T47D (cell line): ENCODE data around the gene SMKR1.

ENCODE experiments used
- DNase-seq, 2 experiments: peaks; one replicate each; pipeline versions ENCODE4 v3.0.0 to v3.0.0-alpha.2; 2011 to 2012; ENCODE audit warnings: low read depth in 1 of 2, low spot score in 1 of 2
- JUND ChIP-seq: IDR thresholded peaks from 2 replicates; pipeline ENCODE4 v1.6.1; 2012; ENCODE audit warnings: low read depth
- in situ Hi-C: cut with HindIII; loops from 2 replicates; pipeline ENCODE4 v1.10.0; 2016; ENCODE audit warnings: low sequenced_read_pairs, low pct_unique_long_range_greater_than_20kb

SMKR1 gene

DNA sequence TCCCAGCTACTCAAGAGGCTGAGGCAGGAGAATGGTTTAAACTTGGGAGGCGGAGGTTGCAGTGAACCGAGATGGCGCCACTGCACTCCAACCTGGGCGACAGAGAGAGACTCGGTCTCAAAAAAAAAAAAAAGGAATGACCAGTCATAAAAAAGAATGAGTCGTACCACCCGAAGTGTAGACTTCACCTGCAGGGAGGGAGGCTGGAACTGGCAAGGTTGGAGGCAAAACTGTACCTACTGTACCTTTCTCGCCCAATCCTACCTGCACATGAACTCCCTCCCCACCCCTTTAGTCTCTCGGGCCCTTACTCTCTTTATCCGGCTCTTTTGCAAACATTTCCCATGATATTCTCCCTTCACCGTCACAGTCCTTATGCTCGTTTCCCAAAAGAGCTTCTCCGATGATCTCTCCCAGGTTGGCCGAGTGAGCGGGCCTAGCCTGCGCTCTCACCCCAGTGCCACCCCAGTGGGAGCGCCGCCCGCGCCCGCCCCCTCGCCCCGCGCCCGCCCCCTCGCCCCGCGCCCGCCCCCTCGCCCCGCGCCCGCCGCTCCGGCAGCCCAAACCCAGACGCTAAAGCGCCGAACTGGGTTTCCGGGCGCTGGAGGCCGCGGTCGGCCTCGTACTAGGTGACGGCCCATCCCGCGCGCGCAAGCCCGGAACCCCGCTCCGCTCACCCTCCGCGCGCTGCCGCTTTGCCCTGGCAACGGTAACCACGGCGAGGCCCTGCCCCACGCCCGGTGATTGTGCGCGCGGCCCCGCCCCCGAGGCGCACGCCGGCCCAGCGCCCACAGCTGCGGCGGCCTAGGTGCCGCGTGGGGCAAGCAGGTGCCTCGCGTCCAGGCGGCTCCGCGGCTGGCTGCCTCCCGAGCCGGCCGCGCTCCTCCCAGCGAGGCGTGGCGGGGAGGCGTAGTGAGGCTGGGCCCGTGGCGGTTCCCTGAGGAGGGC is at the start of gene SMKR1:
SMKR1 (plus strand) TSS at position 772 of the 948 bp plus-strand sequence. CDS start 294 bp downstream, outside the sequence.
- in situ Hi-C loops: no loop called here
- TF ChIP-seq JUND: no peak
- DNase-seq: peak; percentile 85 to 92

DNA sequence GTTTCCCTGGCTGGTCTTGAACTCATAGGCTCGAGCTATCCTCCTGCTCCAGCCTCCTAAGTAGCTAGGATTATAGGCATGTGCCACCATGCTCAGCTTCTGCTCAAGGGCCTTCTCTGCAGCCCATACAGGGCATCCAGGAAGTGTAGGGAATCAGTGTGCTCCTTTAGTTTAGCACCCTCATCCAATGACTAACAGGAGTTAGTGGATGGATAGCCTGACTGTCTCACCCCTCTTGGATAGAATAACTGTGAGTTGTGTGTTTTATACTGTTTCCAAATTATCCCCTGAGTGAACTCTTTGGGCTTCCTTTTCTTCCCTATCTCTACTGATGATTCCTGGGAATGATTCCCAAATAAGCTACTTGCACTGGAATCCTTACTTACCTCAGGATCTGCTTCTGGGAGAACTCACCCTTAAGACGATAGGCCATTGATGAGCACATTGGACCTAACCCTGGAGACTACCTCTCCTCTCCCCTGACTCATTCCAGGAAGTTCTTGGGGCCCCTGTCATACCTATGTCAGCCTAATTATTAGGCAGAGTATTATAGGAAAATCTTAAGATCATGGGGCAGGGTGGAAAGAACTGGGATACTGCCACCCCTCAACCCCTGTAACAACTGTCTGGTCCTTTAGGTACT is 49.6 kb upstream of the SMKR1 start:
- in situ Hi-C loops: no loop called here
- no peak for TF ChIP-seq JUND

DNA sequence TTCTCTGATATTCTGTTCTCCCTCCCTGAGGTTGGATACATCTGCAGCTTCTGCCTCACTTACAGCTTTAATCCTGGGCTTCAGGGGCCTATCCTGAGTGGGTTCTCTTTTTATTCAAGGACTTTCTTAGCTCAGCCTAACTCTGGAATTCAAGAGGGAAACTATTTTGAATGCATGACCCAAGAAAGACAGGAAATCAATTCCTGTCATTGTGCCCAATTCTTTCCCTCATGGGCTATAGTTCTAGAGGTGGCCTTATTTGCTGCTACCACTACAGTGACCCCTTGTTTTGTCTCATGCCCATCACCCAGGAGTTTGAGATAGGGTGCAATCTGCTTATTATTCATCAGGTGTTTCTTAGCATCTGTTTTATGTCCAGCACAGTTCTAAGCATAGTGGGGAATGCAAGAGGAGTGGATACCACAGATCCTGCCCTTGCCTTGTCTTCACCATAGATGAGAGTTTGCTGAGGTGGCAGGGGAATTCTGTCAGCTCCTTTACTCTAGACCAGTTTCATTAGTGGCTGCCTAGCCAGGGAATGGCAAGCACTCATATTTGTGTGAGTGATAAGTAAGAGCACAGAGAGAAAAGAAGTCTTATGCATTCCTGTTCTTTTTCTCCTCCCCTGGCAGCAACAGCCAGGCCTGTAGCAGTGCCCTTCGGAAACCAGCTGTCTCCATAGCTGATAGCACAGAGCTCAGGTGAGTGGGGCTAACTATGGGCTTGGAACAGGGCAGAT is 48.7 kb upstream of the SMKR1 start:
- no peak for DNase-seq
- in situ Hi-C loops: no loop called here
- no peak for TF ChIP-seq JUND

More for the DNA sequence above, 49.6 kb upstream of the SMKR1 start:
- DNase-seq: no peak

DNA sequence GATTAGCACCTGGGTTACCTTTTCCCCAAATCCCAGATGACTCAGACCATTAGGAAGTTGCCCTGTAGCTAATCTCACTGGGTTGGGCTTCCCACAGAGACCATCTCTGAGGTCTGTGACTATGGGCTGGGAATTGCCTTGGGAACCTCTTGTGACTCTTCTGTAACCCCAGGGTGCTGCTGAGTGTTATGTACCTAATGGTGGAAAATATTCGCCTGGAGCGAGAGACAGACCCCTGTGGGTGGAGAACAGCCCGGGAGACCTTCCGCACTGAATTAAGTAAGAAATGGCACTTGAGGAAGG is 48.1 kb upstream of the SMKR1 start:
- no peak for TF ChIP-seq JUND
- in situ Hi-C loops: no loop called here
- no peak for DNase-seq

DNA sequence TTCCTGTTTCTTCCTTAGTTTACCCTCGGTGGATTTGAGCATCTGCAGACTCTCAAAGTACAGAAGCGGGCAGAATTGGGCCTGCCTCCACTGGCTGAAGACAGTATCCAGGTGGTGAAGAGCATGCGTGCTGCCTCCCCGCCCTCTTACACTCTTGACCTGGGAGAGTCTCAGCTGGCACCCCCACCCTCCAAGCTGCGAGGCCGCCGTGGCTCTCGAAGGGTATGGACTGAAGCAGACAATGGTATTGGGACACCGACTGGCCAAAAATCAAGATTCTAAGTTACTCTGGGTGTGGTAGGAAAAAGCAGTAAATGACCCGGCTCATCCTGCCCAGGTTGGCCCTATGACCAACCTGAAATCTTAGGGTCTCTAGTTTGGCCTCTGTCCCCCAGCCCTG is 45.9 kb upstream of the SMKR1 start:
- DNase-seq: no peak
- no peak for TF ChIP-seq JUND
- in situ Hi-C loops: no loop called here

DNA sequence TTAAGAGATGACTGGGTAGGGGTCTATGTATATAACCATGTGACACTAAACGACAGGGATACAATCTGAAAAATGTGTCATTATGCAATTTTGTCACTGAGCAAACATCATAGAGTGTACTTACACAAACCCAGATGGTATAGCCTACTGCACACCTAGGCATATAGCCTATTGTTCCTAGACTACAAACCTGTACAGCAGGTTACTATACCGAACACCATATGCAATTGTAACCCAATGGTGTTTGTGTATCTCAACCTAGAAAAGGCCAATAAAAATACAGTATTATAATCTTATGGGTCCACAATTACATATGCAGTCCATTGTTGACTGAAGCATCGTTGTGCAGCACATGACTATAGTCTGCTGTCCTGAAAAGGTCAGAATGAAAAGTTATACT is 45.2 kb upstream of the SMKR1 start:
- DNase-seq: peak in 1 of 2 experiments; percentile 35
- no peak for TF ChIP-seq JUND
- in situ Hi-C loops: no loop called here

DNA sequence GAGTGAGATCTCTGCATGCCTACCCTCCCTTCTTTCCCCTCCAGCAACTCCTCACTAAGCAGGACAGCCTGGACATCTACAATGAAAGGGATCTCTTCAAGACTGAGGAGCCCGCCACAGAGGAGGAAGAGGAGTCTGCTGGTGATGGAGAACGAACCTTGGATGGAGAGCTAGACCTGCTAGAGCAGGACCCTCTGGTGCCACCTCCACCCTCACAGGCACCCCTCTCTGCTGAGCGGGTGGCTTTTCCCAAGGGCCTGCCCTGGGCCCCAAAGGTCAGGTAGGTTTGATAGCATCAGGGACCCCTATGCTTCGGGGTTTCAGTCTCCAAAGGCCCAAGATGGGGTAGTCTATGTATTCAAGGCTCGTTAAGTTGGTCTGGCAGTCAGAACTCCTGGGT is 44.2 kb upstream of the SMKR1 start:
- no peak for TF ChIP-seq JUND
- DNase-seq: no peak
- in situ Hi-C loops: no loop called here

DNA sequence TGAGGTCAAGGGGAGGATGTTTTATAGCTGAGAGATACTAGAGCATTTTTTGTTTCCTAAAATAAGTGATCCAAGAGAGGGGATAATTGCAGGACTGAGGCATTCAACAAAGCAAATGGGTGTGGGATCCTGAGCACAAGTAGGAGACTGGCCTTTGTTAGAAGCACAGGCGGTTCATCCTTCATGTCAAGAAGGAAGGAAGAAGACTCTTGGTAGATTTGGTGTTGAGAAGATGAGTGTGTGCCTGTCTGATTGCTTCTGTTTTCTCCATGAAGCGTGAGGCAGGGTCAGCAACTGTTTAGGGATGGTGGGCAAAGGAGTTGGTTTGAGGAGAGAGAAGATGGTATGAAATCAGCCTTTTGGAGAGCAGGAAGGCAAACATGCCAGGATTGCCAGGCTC is 40.5 kb upstream of the SMKR1 start:
- in situ Hi-C loops: no loop called here
- TF ChIP-seq JUND: no peak
- DNase-seq: no peak

DNA sequence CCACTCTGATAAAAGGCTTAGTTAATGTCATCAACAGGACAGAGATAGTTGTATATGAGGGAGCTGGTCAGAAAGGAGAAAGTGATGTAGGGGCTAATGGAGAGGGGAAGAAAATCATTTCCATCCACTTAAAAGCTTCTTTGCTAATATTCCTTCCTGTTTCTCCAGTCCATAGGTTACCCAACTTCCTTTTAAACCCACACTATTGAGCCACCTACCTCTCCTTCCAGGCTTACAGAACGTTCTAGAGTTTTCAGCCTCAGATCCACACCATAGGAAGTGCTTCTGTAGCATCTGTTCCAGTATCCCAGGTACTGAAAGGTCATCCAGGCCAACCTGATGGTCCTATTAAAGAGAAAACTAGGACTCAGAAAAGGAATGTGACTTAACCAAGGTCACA is 39.9 kb upstream of the SMKR1 start:
- DNase-seq: no peak
- no peak for TF ChIP-seq JUND
- in situ Hi-C loops: no loop called here

DNA sequence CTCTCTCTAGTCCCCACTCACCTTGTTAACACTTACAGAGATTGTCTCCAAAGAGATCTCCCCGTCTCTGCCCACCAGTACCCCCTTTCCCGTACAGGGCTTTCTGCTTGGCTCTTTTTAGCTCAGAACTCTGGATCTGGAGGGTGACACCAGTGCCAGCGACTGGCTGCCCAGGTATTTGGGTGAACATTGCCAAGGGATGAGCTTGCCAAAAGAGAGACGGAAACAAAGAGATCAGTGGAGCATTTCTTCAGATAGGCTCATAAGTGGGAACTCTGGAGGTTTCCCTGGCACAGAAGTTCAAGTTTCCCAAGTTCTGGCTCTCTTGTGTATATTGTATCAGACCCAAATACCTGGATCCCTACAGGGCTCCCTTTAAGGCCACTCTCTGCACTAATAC is 38.1 kb upstream of the SMKR1 start:
- DNase-seq: no peak
- no peak for TF ChIP-seq JUND
- in situ Hi-C loops: no loop called here

DNA sequence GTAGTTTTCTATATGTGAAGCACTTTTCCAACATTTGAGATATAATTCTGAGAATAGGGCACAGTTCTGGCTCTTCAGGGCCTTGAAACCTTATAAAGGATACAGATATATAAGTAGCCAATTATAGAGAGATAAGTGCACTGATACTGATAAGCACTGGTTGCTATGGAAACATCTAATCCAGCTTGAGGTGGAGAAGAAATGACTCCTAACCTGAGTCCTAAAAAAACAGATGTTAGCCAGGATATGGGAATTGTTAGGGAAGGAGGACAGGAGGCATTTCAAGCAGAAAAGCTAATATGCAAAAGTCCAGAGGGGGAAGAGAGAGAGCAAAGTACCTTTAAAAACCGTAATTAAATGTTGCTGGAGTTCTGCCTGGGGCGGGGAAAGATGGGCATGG is 37.3 kb upstream of the SMKR1 start:
- DNase-seq: no peak
- TF ChIP-seq JUND: no peak
- in situ Hi-C loops: no loop called here

DNA sequence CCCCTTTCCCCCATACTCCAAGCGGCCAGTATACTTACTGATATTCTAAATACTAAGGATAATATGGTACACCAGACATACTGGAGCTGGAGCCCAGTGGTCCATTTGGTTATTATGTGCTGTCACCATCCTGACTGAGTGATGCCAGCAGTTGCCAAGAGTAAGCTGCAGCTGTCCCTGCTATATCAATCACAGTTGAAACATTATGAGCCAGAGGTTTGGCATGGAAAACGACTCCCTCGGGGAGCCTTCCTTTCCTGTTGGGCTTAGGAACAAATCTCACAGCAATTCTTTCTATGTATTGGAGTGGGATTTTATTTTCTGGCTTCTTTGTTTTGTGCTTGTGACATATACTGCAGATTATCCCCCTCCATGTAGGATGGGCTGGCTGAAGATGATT is 35.5 kb upstream of the SMKR1 start:
- no peak for TF ChIP-seq JUND
- in situ Hi-C loops: no loop called here

DNA sequence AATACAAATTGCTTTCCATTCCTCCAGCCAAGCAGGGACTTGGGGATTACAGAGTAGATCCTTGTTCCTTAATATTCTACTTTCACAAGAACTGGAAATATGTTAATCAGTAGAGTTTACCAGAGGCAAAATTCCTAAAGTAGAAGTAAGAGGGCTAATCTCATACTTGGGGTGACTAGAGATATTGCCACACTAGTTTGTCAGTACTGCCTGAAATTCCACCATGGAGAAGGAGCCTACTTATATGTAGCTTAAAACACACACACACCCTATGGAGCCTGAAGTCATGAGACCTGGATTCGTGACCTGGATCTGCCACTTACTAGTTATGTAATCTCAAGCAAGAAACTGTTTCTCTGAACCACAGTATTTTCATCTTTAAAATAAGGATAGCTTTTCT is 34.2 kb upstream of the SMKR1 start:
- no peak for DNase-seq
- in situ Hi-C loops: no loop called here
- TF ChIP-seq JUND: no peak

More for the DNA sequence above, 35.5 kb upstream of the SMKR1 start:
- DNase-seq: no peak
